GM19240 (cell line): ENCODE results near the gene PAPPA.

Source experiments
- DNase-seq: peaks from one replicate; pipeline ENCODE4 v3.0.0; 2011; ENCODE audit warnings: low spot score; ENCODE audit not compliant: insufficient read length

Gene PAPPA

GRCh38 chr9:116381350-116381749, 227.8 kb downstream of the PAPPA start:
- no peak for DNase-seq

DNA sequence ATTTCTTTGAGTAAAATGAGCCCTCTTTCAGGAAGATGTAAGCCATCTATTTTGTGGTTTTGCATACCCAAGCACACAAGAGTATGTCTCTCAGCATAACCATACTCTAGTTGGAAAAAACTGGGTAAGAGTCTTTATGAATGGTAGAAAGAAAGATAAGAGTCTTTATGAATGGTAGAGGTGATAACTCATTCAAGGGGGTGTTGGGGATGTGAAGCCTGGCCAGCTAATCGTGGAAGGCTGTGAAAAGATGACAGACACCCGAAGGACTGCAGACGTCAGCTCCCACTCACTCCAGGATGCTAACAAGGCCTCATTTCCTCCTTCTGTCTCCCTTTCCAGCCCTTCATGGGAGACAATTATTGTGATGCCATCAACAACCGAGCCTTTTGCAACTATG, 228.5 kb downstream of the PAPPA start:
- no peak for DNase-seq

- no peak for DNase-seq
Measured at GRCh38 chr9:116383133-116383532, 229.5 kb downstream of the PAPPA start.

DNA sequence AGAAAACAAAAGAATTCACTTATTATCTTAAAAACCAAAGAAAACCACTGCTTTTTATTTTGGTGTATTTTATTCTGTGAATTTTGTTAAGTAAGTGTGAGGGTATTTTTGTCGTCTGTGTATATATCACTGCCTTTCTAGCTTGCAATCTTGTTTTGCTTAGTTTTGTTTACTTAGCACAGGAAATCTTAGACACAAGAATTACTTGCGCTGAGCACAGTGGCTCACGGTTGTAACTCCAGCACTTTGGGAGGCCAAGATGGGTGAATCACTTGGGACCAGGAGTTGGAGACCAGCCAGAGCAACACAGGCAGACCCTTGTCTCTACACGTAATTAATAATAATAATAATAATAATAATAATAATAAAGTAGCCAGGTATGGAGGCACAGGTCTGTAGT, 230.3 kb downstream of the PAPPA start:
- no peak for DNase-seq

GRCh38 chr9:116387934-116388698, 234.5 kb downstream of the PAPPA start:
- no peak for DNase-seq

- DNase-seq, result no peak
Measured at GRCh38 chr9:116389541-116390302, 236.1 kb downstream of the PAPPA start.

- peak; percentile 8 for DNase-seq
Measured at GRCh38 chr9:116390303-116391228, 237.0 kb downstream of the PAPPA start.

DNA sequence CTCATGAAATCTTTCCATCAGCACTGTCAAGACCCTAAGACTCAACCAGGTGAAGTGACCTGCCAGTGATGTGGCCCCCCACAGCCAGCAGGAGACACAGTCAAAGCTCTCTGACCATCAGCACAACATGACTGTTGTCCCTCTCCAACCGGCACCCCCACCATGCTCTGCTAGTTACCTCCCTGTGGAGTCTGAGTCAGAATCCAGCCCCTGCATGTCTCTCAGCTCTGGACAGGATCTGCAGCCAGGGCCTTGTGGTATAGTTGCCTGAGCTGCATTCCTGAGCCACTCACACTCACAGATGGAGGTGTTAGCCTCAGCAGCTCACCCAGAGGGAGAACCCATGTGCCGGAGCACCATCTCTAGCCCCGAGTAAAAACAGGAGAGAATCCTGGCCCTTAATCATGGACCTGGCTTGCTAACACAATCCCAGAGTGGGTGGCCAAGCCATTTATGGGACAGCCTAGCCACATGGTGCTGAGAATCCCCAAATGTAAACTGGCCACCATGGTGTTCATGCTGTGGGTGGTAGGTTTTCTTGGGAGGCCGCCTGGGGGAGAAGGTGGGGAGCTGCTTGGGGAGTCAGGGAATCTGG, 237.8 kb downstream of the PAPPA start:
- no peak for DNase-seq

- no peak for DNase-seq
Measured at GRCh38 chr9:116393198-116393597, 239.6 kb downstream of the PAPPA start.

GRCh38 chr9:116394070-116394469, 240.5 kb downstream of the PAPPA start:
- no peak for DNase-seq

- DNase-seq, result no peak
Measured at GRCh38 chr9:116394894-116395698, 241.5 kb downstream of the PAPPA start.

GRCh38 chr9:116395699-116396037, 242.1 kb downstream of the PAPPA start:
- DNase-seq, result no peak

GRCh38 chr9:116403171-116403570, 249.6 kb downstream of the PAPPA start:
- DNase-seq, result no peak

DNA sequence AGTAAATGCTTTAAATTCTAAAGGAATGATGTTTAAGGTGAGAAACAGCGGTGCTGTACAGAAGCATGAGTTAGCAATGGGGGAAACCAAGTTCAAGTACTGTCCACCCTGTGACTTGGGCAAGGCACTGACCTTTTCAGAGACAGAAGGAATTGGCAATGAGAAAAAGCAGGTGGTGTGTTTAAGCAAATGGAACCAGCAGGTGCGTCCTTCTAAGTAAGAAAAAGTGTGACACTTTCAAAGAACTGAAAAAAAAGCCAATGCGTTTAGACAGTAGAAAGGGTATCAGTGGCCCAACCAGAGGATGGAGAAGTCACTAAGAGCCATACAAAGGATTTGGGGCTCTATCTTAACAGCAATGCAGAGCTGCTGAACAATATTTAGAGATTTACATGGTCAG, 250.6 kb downstream of the PAPPA start:
- DNase-seq, result no peak

DNA sequence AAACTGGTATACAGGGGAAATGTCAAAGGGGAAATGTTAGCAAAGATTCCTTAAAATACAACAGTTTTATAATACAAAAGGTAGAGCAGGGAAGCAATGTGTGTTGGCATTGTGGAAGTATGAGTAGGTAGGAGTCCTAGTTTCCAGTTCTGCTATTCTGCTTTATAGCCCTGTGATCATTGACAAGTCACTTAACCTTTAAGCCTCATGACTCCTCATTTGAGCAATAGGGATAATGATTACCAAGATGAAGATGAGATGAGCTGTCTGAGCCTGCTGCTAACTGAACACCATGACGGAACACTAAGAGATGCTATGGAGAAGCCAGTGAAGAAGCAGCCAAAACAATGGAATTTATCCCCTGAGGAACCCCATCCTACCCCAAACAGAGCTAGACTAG, 251.7 kb downstream of the PAPPA start:
- DNase-seq, result no peak

- no peak for DNase-seq
Measured at GRCh38 chr9:116406469-116406868, 252.9 kb downstream of the PAPPA start.

- no peak for DNase-seq
Measured at GRCh38 chr9:116409129-116409528, 255.5 kb downstream of the PAPPA start.

- no peak for DNase-seq
Measured at GRCh38 chr9:116409638-116410037, 256.0 kb downstream of the PAPPA start.

GRCh38 chr9:116411506-116411905, 257.9 kb downstream of the PAPPA start:
- no peak for DNase-seq

DNA sequence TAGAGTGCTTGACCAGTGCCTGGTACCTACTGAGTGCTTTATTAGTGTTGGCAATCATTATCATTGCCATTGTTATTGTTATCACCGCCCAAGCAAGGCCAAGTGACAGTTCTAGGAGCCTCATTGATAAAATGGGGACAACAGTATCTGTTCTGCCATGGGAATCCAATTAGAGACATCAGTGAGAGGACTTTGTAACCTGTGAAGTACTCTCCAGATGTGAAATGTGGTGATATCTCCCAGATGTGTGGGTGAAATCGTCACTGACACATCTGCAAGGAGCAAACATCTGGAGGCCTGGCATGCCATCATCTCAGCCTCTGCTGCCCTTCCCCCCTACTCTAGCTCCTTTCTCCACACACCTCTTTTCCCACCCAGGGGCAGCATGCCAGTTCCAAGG, 260.8 kb downstream of the PAPPA start:
- no peak for DNase-seq

- no peak for DNase-seq
Measured at GRCh38 chr9:116416421-116416820, 262.8 kb downstream of the PAPPA start.
